HG03060 (cell line): Measurements from ENCODE around the gene SLC28A2.
"Not testable (repeated sequence)": the region's sequence is repeated elsewhere in the genome, so short reads cannot be mapped to it uniquely, and the experiment has no call there.

ENCODE experiments used
- ATAC-seq: cut with Tn5 transposase; IDR thresholded peaks from one replicate; pipeline ENCODE4 v1.9.1; 2021; ENCODE audit warnings: low read depth, moderate number of reproducible peaks; ENCODE audit not compliant: unreplicated experiment

Gene SLC28A2

DNA sequence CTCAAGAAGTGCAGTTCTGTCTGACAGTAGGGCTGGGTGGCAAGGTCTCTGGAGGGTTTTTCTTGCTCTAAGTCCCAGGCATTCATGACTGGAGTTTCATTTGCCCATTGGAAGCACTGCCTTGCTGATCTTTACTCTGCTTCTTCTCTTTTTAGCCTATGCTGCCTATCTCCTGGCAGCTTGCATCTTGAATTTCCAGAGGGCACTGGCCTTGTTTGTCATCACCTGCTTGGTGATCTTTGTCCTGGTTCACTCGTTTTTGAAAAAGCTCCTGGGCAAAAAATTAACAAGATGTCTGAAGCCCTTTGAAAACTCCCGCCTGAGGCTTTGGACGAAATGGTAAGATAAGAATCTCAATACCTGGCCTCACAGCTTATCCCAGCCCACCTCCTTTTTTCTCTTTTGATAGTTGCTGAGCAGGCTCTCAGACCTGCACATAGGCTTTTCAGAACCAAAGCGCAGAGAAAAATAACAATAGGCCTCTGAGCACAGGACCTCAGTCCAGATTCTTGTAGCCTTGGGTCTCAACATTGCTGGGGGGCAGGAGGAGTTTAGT, 10.9 kb downstream of the SLC28A2 start:
- no peak for ATAC-seq

- no peak for ATAC-seq
Observed at GRCh38 chr15:45263854-45264253, 11.8 kb downstream of the SLC28A2 start.

- ATAC-seq, result no peak
Observed at GRCh38 chr15:45265506-45265905, 13.5 kb downstream of the SLC28A2 start.

- ATAC-seq, result no peak
Observed at GRCh38 chr15:45268135-45268534, 16.1 kb downstream of the SLC28A2 start.

GRCh38 chr15:45274636-45275380, 22.8 kb downstream of the SLC28A2 start:
- ATAC-seq, result no peak

DNA sequence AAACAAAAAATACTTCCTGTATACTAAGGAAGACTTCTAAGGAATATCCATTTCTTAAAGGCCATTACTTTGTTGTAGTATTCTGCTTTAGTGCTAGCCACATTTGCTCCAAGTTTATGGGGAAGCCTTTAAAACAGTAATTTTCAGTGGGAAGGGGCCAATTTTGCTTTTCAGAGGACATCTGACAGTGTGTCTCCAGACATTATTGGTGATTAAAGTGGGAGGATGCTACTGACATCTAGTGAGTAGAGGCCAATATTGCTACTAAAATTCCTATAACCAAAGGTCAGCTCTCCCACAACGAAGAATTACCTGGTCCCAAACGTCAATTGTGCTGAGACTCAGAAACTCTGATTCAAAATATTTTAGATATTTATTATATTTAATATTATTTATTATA, 24.8 kb downstream of the SLC28A2 start:
- no peak for ATAC-seq

DNA sequence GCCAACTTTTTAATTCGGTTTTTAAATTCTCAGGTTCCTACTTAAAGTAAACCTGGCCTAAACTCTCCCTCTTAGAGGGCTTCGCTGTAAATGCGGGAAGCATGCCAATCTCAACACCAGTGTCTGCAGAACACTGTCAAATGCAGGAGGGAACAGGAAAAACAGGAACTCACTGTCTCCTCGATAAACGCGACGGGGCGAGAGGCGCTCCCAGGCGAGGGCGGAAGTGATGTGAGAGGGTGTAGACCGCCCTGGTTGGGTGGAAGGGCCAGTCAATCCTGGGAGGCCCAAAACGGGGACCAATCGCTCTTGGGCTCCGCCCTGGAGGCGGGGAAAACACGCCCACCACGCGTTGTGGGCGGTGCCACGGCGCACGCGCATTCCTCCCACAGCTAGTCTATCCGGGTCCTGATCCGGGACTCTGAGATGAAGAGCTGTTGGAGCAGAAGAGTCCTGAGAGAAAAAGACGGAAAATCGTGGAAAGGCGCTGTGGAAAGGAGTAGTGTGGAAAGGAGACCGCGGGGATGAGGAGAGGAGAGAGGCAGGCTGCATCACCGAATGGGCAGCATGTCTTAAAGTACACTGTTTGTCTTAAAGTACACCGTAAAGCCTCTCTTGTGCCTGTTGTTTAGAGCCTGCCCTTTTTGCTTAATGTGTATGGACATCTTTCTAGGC, 27.1 kb downstream of the SLC28A2 start:
- ATAC-seq, result peak; percentile 97

DNA sequence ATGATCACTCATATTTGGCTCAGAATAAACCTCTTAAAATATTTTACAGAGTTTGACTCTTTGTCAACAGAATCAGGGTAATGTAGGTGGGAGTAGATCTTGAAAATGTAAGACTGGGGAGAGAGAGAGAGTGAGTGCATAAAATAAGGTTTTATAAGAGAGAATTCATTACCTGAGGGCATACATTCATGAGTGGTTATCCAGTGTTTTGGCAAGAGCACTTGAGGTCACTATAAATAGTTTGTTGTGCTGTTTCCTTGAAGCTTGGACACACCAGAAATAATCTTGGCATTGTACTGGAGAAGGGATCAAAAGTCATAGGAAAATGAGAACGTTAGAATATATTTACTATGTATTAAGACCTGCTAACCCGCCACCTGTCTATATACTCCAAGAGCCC, 33.4 kb downstream of the SLC28A2 start:
- ATAC-seq, result no peak

DNA sequence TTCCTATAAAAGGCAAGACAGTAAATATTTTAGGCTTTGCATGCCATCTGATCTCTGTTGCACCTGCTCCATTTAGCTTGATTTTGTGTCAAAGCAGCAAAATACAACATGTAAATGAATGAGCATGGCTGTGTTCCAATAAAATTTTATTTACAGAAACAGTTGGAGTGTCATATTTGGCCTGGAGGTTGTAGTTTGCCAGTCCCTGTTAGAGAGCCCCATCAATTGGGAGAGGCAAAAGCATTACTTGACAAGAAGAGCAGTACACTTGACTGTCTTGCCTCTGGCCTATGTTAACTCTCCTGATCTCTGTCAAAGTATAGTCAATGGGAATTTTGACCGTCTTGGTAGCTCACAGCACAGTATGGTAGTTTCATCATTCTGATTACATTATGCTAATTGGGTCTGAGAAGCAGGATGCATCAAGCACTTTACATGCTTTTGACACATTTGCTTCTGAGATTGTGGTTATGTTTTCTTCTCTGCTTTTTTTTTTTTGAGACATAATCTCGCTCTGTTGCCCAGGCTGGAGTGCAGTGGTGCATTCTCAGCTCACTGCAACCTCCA, 35.4 kb downstream of the SLC28A2 start:
- no peak for ATAC-seq

DNA sequence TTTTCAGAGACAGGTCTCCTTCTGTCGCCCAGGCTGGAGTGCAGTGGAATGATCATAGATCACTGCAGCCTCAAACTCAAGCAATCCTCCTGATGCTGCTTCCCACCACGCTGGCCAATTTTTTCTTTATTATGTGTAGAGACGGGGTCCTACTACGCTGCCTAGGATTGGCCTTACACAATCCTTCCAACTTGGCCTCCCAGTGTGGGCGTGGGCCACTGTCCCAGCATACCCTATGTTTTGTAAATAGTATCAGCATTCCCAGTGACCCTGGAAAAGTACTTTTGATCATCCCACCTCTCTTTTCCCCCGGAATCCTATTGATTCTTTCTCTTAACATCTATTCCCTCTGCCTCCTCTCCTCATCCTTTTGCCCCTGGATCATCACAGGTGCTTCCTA, 36.9 kb downstream of the SLC28A2 start:
- no peak for ATAC-seq

DNA sequence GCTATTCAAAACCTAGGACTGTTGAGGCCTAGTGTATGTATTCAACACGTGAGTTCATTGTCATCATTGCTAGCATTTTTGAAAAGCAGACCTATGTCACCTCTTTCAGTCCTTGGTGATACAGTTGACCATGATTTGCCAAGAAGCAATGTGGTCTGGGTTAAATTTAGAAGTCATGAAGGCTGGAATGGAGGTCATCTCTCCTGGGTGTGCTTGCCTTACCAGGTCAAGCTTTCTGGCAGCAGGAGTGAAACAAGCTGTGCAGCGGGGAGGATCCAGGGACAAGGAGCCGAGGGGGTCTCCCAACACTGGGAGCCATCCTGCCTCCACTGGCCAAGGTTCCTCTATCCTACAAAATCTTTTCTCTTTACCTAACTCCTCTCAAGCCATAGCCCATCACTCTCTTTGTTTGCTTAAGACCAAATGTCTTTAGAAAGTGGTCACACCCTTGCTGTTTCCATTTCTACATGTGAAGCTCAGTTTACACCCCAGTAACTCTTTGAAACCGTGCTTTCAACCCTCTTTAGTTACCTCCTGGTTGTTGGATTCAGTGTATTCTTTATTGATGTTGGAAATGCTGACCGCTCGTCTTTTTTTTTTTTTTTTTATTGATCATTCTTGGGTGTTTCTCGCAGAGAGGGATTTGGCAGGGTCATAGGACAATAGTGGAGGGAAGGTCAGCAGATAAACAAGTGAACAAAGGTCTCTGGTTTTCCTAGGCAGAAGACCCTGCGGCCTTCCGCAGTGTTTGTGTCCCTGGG, 40.0 kb downstream of the SLC28A2 start:
- ATAC-seq, result no peak

- ATAC-seq, result not testable (repeated sequence)
Observed at GRCh38 chr15:45293326-45293725, 41.3 kb downstream of the SLC28A2 start.

- not testable (repeated sequence) for ATAC-seq
Observed at GRCh38 chr15:45298964-45299378, 46.9 kb downstream of the SLC28A2 start.

DNA sequence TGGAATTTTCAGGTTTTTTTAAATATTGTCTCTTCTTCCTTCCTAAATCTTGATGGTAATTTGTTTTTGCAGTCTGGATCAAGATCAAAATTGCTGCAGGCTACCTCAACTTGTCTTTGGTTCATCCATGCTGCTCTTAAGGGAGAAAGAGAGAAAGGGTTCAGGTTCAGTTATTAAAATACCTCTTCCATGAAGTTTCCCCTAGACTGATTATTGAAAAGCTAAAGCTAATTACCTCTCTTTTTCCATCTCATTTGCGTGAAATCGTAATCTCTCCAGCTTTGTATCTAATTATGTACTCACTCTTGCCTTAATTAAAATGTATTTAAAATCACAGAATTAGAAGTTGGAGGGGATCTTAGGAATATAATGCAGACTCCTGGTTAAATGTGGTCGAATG, 52.7 kb downstream of the SLC28A2 start:
- no peak for ATAC-seq

- no peak for ATAC-seq
Observed at GRCh38 chr15:45306105-45306504, 54.1 kb downstream of the SLC28A2 start.

DNA sequence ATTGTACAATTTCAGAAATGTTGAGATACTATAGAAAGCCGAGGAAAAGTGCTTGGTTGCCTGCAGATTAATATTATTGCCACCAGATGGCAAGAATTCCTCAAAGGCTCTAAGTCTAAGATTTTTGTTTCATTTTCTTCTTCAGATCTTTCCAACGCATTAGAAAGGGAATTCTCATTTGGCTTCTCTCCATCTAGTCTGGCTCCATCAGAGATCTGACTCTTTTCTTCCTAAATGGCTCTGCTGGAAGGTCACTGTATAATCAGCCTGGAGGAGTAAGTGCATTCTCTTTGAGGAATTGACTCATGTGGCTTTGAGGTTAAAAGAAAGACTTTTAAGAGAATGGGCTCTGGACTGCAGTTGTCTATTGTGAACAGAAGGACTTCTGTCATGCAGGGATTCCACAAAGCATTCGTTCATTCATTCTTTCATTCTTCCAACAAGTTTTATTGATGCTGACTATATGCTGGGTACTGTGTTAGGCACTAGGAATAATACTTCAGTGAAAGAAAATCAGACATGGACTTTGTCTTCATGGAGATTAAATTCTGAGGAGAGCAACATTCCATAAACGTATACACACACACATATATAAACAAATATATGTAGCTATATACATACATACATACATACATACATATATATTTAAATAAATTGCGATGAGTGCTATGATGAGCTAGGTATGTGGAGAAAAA, 55.3 kb downstream of the SLC28A2 start:
- no peak for ATAC-seq

GRCh38 chr15:45314117-45314516, 62.1 kb downstream of the SLC28A2 start:
- ATAC-seq, result not testable (repeated sequence)

- no peak for ATAC-seq
Observed at GRCh38 chr15:45314960-45315359, 62.9 kb downstream of the SLC28A2 start.

- ATAC-seq, result no peak
Observed at GRCh38 chr15:45319472-45320214, 67.6 kb downstream of the SLC28A2 start.
